GM19240 (cell line): Measurements from ENCODE around the gene KIF14.
A peak's percentile ranks its signal among the peaks of the same experiment; 100 is the strongest.
"Not testable (repeated sequence)": the region's sequence is repeated elsewhere in the genome, so short reads cannot be mapped to it uniquely, and the experiment has no call there.

Experiments used
- DNase-seq: peaks from one replicate; pipeline ENCODE4 v3.0.0; 2011; ENCODE audit warnings: low spot score; ENCODE audit not compliant: insufficient read length

KIF14 gene

GRCh38 chr1:200550367-200550766 is 70.2 kb downstream of the KIF14 start:
- DNase-seq = no peak

GRCh38 chr1:200547386-200547785 is 73.2 kb downstream of the KIF14 start:
- DNase-seq = no peak

GRCh38 chr1:200546577-200546976 is 74.0 kb downstream of the KIF14 start:
- DNase-seq = no peak

- DNase-seq = no peak
Observed at GRCh38 chr1:200542162-200542561, 78.4 kb downstream of the KIF14 start.

GRCh38 chr1:200540281-200540680 is 80.3 kb downstream of the KIF14 start:
- no peak for DNase-seq

GRCh38 chr1:200538179-200538578 is 82.4 kb downstream of the KIF14 start:
- DNase-seq = no peak

- DNase-seq = no peak
Observed at GRCh38 chr1:200535605-200536004, 84.9 kb downstream of the KIF14 start.

GRCh38 chr1:200530623-200531261 is 89.8 kb downstream of the KIF14 start:
- no peak for DNase-seq

GRCh38 chr1:200528858-200529606 is 91.5 kb downstream of the KIF14 start:
- no peak for DNase-seq

GRCh38 chr1:200527670-200528069 is 92.9 kb downstream of the KIF14 start:
- no peak for DNase-seq

GRCh38 chr1:200526709-200527612 is 93.6 kb downstream of the KIF14 start:
- no peak for DNase-seq

GRCh38 chr1:200525090-200525987 is 95.2 kb downstream of the KIF14 start:
- no peak for DNase-seq

GRCh38 chr1:200524551-200524950 is 96.0 kb downstream of the KIF14 start:
- not testable (repeated sequence) for DNase-seq

- DNase-seq = no peak
Observed at GRCh38 chr1:200524092-200524491, 96.5 kb downstream of the KIF14 start.

- no peak for DNase-seq
Observed at GRCh38 chr1:200520735-200521134, 99.8 kb downstream of the KIF14 start.

- DNase-seq = no peak
Observed at GRCh38 chr1:200518524-200518923, 102.0 kb downstream of the KIF14 start.

- no peak for DNase-seq
Observed at GRCh38 chr1:200512191-200512590, 108.4 kb downstream of the KIF14 start.

GRCh38 chr1:200510228-200510623 is 110.3 kb downstream of the KIF14 start:
- peak; percentile 67 for DNase-seq

- no peak for DNase-seq
Observed at GRCh38 chr1:200506471-200506870, 114.1 kb downstream of the KIF14 start.

- DNase-seq = no peak
Observed at GRCh38 chr1:200505257-200505656, 115.3 kb downstream of the KIF14 start.
